Epithelial cell of umbilical artery (primary cell): ENCODE data around the gene ZNF346. TPM values are rescaled to one million over a fixed set of nuclear protein-coding genes. Genes with fewer than 3 reads are reported as not detected.

Experiments used
- total RNA-seq: library from RNA; depleted of rRNA; stranded (reverse); fragments of >200 nt; gene quantifications from 2 replicates; pipeline ENCODE4 v1.2.3, GENCODE V29; 2014

Gene ZNF346, protein sequence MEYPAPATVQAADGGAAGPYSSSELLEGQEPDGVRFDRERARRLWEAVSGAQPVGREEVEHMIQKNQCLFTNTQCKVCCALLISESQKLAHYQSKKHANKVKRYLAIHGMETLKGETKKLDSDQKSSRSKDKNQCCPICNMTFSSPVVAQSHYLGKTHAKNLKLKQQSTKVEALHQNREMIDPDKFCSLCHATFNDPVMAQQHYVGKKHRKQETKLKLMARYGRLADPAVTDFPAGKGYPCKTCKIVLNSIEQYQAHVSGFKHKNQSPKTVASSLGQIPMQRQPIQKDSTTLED
- total RNA-seq = 19.8 and 26.0 TPM in 2 replicates

DNA sequence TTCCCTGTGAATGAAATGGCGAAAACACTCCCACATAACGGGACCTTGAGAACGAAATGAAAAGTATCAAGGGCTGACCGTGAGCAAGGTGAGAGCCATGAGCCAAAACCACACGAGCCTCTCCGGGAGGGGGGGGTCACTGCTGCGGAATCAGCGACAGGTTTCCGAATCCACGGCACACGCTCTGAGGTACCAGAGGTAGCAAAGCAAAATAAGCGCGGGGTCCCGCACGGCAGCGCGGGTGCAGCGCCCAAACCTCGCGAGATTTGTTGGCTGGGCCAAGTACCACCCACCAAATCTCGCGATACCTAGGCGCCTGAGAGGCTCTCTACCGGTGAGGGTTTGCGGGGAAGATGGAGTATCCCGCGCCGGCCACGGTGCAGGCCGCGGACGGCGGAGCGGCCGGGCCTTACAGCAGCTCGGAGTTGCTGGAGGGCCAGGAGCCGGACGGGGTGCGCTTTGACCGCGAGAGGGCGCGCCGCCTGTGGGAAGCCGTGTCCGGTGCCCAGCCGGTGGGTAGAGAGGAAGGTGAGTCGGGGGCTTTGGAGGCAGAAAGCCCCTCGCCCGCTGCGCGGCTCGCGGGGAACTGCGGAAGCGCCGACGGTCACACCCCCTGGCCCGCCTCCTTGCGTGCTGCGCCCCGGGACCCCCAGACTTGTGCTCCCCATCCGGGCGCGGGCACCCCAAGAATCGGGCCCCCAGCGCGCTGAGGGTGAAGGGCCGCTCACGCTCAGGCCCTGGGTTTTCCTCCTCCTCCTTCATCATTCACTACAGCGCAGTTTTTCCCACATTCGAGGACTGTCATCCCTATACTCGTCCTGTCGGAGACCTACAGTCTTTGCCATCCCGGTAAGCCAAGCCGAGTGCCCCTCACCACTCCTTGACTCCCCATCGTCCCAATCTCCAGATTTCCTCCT, at the start of gene ZNF346:
TSS of gene ZNF346 (plus strand) at position 311 of the 917 bp plus-strand sequence. CDS start at position 354, 43 bp downstream.

DNA sequence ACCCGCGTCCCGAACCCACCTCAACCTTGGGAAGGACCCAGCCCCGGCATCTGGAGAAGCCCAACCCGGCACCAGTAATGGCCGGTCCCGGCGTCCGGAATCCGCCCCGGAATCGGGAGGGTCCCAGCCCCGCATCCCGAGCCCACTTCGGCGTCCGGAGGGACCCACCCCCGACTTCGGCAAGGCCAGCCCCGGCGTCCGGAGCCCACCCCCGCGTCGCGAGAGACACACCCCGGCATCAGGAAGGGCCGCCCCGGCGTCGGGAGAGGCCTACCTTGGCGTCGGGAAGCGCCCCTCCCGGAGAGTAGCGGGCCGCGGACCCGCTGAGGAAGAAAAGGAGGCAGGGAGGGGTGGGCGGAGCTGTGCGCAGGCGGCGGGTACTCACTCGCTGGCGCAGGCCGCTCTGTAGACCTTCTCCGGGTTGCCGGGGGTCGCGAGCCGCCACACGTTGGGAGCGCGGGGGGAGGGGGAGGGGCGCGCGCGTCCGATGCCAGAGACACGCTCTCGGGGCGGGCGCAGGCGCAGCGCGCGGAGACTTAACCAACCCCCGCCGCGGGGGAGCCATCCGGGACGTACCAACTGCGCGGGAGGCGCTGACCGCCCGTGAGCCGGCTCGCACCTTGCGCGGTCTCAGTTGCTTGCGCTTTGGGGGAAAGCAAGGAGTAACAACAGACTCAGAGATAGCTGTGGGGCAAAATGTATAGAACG, 16.1 kb upstream of the ZNF346 start, which contains the start of gene UIMC1:
TSS of gene UIMC1 (minus strand) at position 515 of the 708 bp plus-strand sequence. CDS start 24,164 bp downstream, outside the sequence.

DNA sequence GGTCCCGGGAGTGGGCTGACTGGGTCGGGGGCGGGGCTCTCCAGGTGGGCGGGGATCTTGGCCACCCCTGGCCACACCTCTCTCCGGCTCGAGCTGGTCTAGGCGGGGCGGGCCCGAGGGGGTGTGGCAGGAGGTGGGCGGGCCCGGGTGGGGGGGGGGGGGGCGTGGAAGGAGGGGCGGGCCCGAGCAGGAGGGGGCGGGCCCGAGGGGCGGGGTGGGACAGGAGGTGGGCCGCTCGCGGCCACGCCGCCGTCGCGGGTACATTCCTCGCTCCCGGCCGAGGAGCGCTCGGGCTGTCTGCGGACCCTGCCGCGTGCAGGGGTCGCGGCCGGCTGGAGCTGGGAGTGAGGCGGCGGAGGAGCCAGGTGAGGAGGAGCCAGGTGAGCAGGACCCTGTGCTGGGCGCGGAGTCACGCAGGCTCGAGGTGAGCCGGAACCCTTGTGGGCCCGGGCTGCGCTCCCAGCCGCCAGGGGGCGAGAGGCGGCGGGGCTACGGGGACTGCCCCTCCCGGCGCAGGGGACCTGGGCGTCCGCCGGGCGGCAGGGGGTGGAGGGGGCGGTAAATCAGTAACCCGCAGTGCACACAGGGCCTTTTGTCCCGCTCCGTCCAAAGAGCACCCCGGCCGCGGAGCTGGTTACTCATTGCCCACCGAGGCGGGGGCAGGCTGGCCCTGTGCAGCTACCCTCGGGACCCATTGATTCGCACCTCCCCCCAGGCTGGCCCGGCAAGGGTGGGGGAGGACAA, 64.3 kb downstream of the ZNF346 start, which contains the start of gene FGFR4:
TSS of gene FGFR4 (plus strand) at position 262 of the 744 bp plus-strand sequence. CDS start 2,688 bp downstream, outside the sequence.

Other genes with a start within 250 kb of the ZNF346 start
- under 0.01 and 0.30 TPM in 2 replicates for gene UNC5A, start 212.1 kb upstream of the ZNF346 start, total RNA-seq
- gene HK3, start 123.3 kb upstream of the ZNF346 start, total RNA-seq = not detected in 2 replicates
- gene UIMC1, start 15.9 kb upstream of the ZNF346 start, total RNA-seq = 67.9 and 68.5 TPM in 2 replicates
- gene FGFR4, start 64.2 kb downstream of the ZNF346 start, total RNA-seq = 1.3 and 3.3 TPM in 2 replicates
- gene NSD1, start 111.1 kb downstream of the ZNF346 start, total RNA-seq = 27.6 and 48.8 TPM in 2 replicates